GM12878 (cell line): ENCODE measurements around the gene PSMB3. TPM values are rescaled to one million over a fixed set of nuclear protein-coding genes. Genes with fewer than 3 reads are reported as not detected.

Experiments used
- ATF7 ChIP-seq: fragments of 450-650 bp; IDR thresholded peaks from 2 replicates; pipeline ENCODE4 v1.6.1; 2016; ENCODE audit warnings: low read depth, mild to moderate bottlenecking
- BRCA1 ChIP-seq: IDR thresholded peaks from 2 replicates; pipeline ENCODE4 v1.6.1; 2011; ENCODE audit warnings: low read depth, low read length, improper control_type of control experiment
- EED ChIP-seq: sonication (generic); IDR thresholded peaks from 2 replicates; pipeline ENCODE4 v1.6.1; 2016; ENCODE audit warnings: antibody characterized with exemption, low read depth
- EZH2 ChIP-seq: IDR thresholded peaks from 2 replicates; pipeline ENCODE4 v1.6.1; 2012; ENCODE audit warnings: low read depth, mild to moderate bottlenecking, control low read depth, inconsistent platforms, low read length, borderline replicate concordance; ENCODE audit not compliant: control insufficient read depth
- FOXK2 ChIP-seq: fragments of 450-650 bp; IDR thresholded peaks from 2 replicates; pipeline ENCODE4 v1.6.1; 2017; ENCODE audit warnings: mild to moderate bottlenecking, moderate library complexity
- IKZF1 ChIP-seq: fragments of 450-650 bp; conservative IDR thresholded peaks from 2 replicates; pipeline ENCODE4 v1.6.1; 2017; ENCODE audit warnings: antibody characterized with exemption, mild to moderate bottlenecking
- MEF2B ChIP-seq: fragments of 450-650 bp; IDR thresholded peaks from 2 replicates; pipeline ENCODE4 v1.6.1; 2018; ENCODE audit warnings: mild to moderate bottlenecking, moderate library complexity; ENCODE audit not compliant: partially characterized antibody, poor library complexity, severe bottlenecking
- MTA3 ChIP-seq: IDR thresholded peaks from 2 replicates; pipeline ENCODE4 v1.6.1; 2012; ENCODE audit warnings: low read length, inconsistent platforms, borderline replicate concordance
- MXI1 ChIP-seq: fragments of 150-350 bp; IDR thresholded peaks from 2 replicates; pipeline ENCODE4 v1.6.1; 2011; ENCODE audit warnings: low read depth, mild to moderate bottlenecking, inconsistent platforms, low read length, improper control_type of control experiment
- MYB ChIP-seq: fragments of 150-350 bp; IDR thresholded peaks from 2 replicates; pipeline ENCODE4 v1.6.1; 2014; ENCODE audit warnings: mild to moderate bottlenecking, low read depth, low read length, borderline replicate concordance
- NFYB ChIP-seq: IDR thresholded peaks from 2 replicates; pipeline ENCODE4 v1.6.1; 2011; ENCODE audit warnings: low read depth, mild to moderate bottlenecking, low read length, improper control_type of control experiment, moderate library complexity; ENCODE audit not compliant: insufficient read depth
- NR2F1 ChIP-seq: fragments of 450-650 bp; conservative IDR thresholded peaks from 2 replicates; pipeline ENCODE4 v1.6.1; 2017; ENCODE audit warnings: mild to moderate bottlenecking
- PML ChIP-seq: IDR thresholded peaks from 2 replicates; pipeline ENCODE4 v1.6.1; 2012; ENCODE audit warnings: low read length, inconsistent platforms
- RELA ChIP-seq: fragments of 450-650 bp; IDR thresholded peaks from 2 replicates; pipeline ENCODE4 v1.8.0; 2014; ENCODE audit warnings: borderline replicate concordance; ENCODE audit not compliant: partially characterized antibody
- RFX5 ChIP-seq: IDR thresholded peaks from 2 replicates; pipeline ENCODE4 v1.6.1; 2011; ENCODE audit warnings: low read depth, low read length, improper control_type of control experiment
- SMC3 ChIP-seq: IDR thresholded peaks from 2 replicates; pipeline ENCODE4 v1.6.1; 2011; ENCODE audit warnings: low read length, improper control_type of control experiment, borderline replicate concordance
- SPI1 ChIP-seq: IDR thresholded peaks from 2 replicates; pipeline ENCODE4 v1.6.1; 2011; ENCODE audit warnings: low read depth, mild to moderate bottlenecking, low read length, moderate library complexity, borderline replicate concordance; ENCODE audit not compliant: insufficient read depth
- TCF7 ChIP-seq: IDR thresholded peaks from 2 replicates; pipeline ENCODE4 v1.6.1; 2014; ENCODE audit warnings: antibody characterized with exemption, borderline replicate concordance
- WRNIP1 ChIP-seq: IDR thresholded peaks from 2 replicates; pipeline ENCODE4 v1.6.1; 2011; ENCODE audit warnings: low read depth, low read length, improper control_type of control experiment, borderline replicate concordance
- ZBED1 ChIP-seq: IDR thresholded peaks from 2 replicates; pipeline ENCODE4 v1.6.1; 2016; ENCODE audit warnings: borderline replicate concordance
- ZNF207 ChIP-seq: fragments of 450-650 bp; IDR thresholded peaks from 2 replicates; pipeline ENCODE4 v1.6.1; 2014; ENCODE audit warnings: antibody characterized with exemption, mild to moderate bottlenecking, borderline replicate concordance
- ZNF622 ChIP-seq: fragments of 450-650 bp; IDR thresholded peaks from 2 replicates; pipeline ENCODE4 v1.6.1; 2017; ENCODE audit warnings: mild to moderate bottlenecking, inconsistent platforms
- polyA plus RNA-seq, 11 experiments: library from polyadenylated mRNA; depleted of rRNA in 4 of 11; unstranded in 6 of 11; stranded (reverse) in 5 of 11; fragments of >200 nt; fragmentation: Nextera tagmentation in 4 of 11; fragmentation: Illumina TruSeq in 1 of 11; extraction: Ambion mirVana in 4 of 11; extraction: Trizol in 1 of 11; gene quantifications; 1 replicate in 1 of 11; 2 replicates in 10 of 11; pipeline versions ENCODE4 v1.2.1 to v1.2.3, GENCODE V29; 2011 to 2016; ENCODE audit warnings: inconsistent platforms in 2 of 11, missing spikeins in 2 of 11, low read depth in 1 of 11
- total RNA-seq, 4 experiments: library from RNA; depleted of rRNA in 3 of 4; stranded (reverse); fragments of >200 nt in 3 of 4; fragmentation: Illumina TruSeq in 1 of 4; extraction: Trizol in 1 of 4; gene quantifications; 2 replicates each; pipeline versions ENCODE4 v1.2.1 to v1.2.3, GENCODE V29; 2013 to 2021
- TF ChIP-seq, protein P1 (sequence below): IDR thresholded peaks from 2 replicates; pipeline ENCODE4 v1.6.1; 2011; ENCODE audit warnings: mild to moderate bottlenecking, low read depth, low read length, moderate library complexity; ENCODE audit not compliant: insufficient replicate concordance
- TF ChIP-seq, protein P2 (sequence below): fragments of 450-650 bp; IDR thresholded peaks from 2 replicates; pipeline ENCODE4 v1.6.1; 2017; ENCODE audit warnings: mild to moderate bottlenecking, moderate library complexity
- TF ChIP-seq, protein P3 (sequence below): IDR thresholded peaks from 2 replicates; pipeline ENCODE4 v1.6.1; 2011; ENCODE audit warnings: low read depth, mild to moderate bottlenecking, low read length, moderate library complexity, borderline replicate concordance; ENCODE audit errors: extremely low read depth

The PSMB3 gene
- total and polyA plus RNA-seq, 10 of the 15 experiments (the other 5 are each of a cell fraction or from before 2014, with no cell fraction given) = 300 to 2,130 (median 490) TPM

DNA sequence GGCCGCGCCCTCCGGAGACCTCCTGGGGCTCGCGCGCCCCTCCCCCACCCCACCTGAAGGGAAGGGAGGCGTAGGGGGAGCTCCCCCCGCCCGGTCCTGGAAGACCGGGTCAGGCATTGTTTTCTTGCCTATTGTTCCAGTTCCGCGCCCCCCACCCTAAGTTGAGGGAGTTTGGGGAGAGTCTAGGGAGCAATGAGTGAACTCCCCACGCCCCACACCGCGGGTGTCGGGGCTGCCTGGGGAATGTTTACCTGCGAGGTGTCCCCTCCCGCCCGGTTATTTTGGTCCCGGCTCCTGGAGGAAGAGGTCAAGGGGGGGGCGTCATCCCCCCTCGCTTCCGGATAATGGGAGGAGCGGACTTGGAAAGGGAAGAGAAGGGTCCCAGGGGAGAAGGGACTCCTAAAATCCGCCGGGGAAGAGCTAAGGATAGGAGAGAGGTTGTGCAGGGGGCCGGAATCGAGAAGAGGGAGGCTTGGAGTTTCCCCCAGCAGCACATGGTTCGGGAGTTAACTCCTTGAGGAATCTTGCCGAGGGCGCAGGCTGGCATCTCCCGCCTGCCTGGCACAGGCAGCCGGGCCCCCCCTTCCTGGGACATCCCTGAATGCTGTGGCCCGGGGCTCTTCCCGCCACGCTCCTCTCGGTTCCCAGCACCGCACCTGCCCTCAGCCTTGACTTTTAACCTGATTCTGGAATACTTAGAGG, 46.6 kb upstream of the PSMB3 start (continued):
- TF ChIP-seq, protein P1, sequence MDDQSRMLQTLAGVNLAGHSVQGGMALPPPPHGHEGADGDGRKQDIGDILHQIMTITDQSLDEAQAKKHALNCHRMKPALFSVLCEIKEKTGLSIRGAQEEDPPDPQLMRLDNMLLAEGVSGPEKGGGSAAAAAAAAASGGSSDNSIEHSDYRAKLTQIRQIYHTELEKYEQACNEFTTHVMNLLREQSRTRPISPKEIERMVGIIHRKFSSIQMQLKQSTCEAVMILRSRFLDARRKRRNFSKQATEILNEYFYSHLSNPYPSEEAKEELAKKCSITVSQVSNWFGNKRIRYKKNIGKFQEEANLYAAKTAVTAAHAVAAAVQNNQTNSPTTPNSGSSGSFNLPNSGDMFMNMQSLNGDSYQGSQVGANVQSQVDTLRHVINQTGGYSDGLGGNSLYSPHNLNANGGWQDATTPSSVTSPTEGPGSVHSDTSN = no peak
- TF ChIP-seq NR2F1 = peak; percentile 52; the same call in 1 of the 2 replicates
- no peak for TF ChIP-seq EZH2
- TF ChIP-seq MEF2B = peak; percentile 64
- TF ChIP-seq SMC3 = no peak
- no peak for TF ChIP-seq PML
- no peak for TF ChIP-seq ZNF207
- TF ChIP-seq RELA = no peak
- TF ChIP-seq RFX5 = no peak
- TF ChIP-seq WRNIP1 = no peak
- TF ChIP-seq, protein P2, sequence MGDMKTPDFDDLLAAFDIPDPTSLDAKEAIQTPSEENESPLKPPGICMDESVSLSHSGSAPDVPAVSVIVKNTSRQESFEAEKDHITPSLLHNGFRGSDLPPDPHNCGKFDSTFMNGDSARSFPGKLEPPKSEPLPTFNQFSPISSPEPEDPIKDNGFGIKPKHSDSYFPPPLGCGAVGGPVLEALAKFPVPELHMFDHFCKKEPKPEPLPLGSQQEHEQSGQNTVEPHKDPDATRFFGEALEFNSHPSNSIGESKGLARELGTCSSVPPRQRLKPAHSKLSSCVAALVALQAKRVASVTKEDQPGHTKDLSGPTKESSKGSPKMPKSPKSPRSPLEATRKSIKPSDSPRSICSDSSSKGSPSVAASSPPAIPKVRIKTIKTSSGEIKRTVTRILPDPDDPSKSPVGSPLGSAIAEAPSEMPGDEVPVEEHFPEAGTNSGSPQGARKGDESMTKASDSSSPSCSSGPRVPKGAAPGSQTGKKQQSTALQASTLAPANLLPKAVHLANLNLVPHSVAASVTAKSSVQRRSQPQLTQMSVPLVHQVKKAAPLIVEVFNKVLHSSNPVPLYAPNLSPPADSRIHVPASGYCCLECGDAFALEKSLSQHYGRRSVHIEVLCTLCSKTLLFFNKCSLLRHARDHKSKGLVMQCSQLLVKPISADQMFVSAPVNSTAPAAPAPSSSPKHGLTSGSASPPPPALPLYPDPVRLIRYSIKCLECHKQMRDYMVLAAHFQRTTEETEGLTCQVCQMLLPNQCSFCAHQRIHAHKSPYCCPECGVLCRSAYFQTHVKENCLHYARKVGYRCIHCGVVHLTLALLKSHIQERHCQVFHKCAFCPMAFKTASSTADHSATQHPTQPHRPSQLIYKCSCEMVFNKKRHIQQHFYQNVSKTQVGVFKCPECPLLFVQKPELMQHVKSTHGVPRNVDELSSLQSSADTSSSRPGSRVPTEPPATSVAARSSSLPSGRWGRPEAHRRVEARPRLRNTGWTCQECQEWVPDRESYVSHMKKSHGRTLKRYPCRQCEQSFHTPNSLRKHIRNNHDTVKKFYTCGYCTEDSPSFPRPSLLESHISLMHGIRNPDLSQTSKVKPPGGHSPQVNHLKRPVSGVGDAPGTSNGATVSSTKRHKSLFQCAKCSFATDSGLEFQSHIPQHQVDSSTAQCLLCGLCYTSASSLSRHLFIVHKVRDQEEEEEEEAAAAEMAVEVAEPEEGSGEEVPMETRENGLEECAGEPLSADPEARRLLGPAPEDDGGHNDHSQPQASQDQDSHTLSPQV = no peak
- TF ChIP-seq FOXK2 = no peak
- TF ChIP-seq SPI1 = no peak
- TF ChIP-seq ZNF622 = no peak
- no peak for TF ChIP-seq NFYB
- no peak; the same call in 1 of the 2 replicates for TF ChIP-seq MTA3
- TF ChIP-seq MXI1 = no peak; the same call in 1 of the 2 replicates
- TF ChIP-seq IKZF1 = peak; percentile 89
- no peak for TF ChIP-seq MYB
- TF ChIP-seq, protein P3, sequence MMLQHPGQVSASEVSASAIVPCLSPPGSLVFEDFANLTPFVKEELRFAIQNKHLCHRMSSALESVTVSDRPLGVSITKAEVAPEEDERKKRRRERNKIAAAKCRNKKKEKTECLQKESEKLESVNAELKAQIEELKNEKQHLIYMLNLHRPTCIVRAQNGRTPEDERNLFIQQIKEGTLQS = no peak
- TF ChIP-seq BRCA1 = no peak
- TF ChIP-seq ZBED1 = no peak
- no peak for TF ChIP-seq TCF7
- TF ChIP-seq ATF7 = 0 out of 2 replicates have a peak, but pooled peaks have one; percentile 15
- peak; percentile 76 for TF ChIP-seq EED
